ENCODE measurements around the gene FN3KRP. TPM values are rescaled to one million over a fixed set of nuclear protein-coding genes. Genes with fewer than 3 reads are reported as not detected.

Gene FN3KRP
- total RNA-seq, 1 donor from 2014 or later = 28.1 TPM

GRCh38 chr17:82722341-82723013 is 6.0 kb downstream of the FN3KRP start:
- H3K36me3 Mint-ChIP-seq (ENCODE audit: unreplicated experiment) = no peaks in the 10 kb centered on the region
- no peak for DNase-seq
- peaks cover 5% of the 10 kb centered on the region for H3K27me3 Mint-ChIP-seq (ENCODE audit: unreplicated experiment)
- H3K4me1 Mint-ChIP-seq (ENCODE audit: low read depth, unreplicated experiment) = peaks cover 6% of the 10 kb centered on the region
- no peak overlapping the region for H3K27ac Mint-ChIP-seq (ENCODE audit: unreplicated experiment)
- no peak overlapping the region for H3K4me3 Mint-ChIP-seq (ENCODE audit: unreplicated experiment)
- no peak for TF ChIP-seq CTCF (IDR thresholded peaks at IDR 0.05; ENCODE audit: partially characterized antibody, unreplicated experiment)
- H3K9me3 Mint-ChIP-seq (ENCODE audit: unreplicated experiment) = peaks cover 5% of the 10 kb centered on the region

GRCh38 chr17:82723169-82723807 is 6.8 kb downstream of the FN3KRP start:
- peaks cover 1% of the 10 kb centered on the region for H3K9me3 Mint-ChIP-seq (ENCODE audit: unreplicated experiment)

GRCh38 chr17:82726427-82726826 is 9.9 kb downstream of the FN3KRP start:
- no peak overlapping the region for H3K27ac Mint-ChIP-seq (ENCODE audit: unreplicated experiment)
- H3K27me3 Mint-ChIP-seq (ENCODE audit: unreplicated experiment) = peaks cover 3% of the 10 kb centered on the region

More at GRCh38 chr17:82723169-82723807, 6.8 kb downstream of the FN3KRP start:
- Mint-ChIP-seq H3K4me1 (ENCODE audit: low read depth, unreplicated experiment) (no peaks in the 10 kb centered on the region), H3K4me3 (ENCODE audit: unreplicated experiment) (no peak overlapping the region), H3K36me3 (ENCODE audit: unreplicated experiment) (no peaks in the 10 kb centered on the region), H3K27ac (ENCODE audit: unreplicated experiment) (no peak overlapping the region), H3K27me3 (ENCODE audit: unreplicated experiment) (no peaks in the 10 kb centered on the region)
- DNase-seq = no peak
- no peak for TF ChIP-seq CTCF (IDR thresholded peaks at IDR 0.05; ENCODE audit: partially characterized antibody, unreplicated experiment)

GRCh38 chr17:82729479-82730260 is 13.2 kb downstream of the FN3KRP start:
- no peak for TF ChIP-seq CTCF (IDR thresholded peaks at IDR 0.05; ENCODE audit: partially characterized antibody, unreplicated experiment)
- Mint-ChIP-seq H3K9me3 (ENCODE audit: unreplicated experiment) (peaks cover 3% of the 10 kb centered on the region), H3K4me1 (ENCODE audit: low read depth, unreplicated experiment) (no peaks in the 10 kb centered on the region), H3K27me3 (ENCODE audit: unreplicated experiment) (peaks cover 10% of the 10 kb centered on the region), H3K36me3 (ENCODE audit: unreplicated experiment) (peaks cover 8% of the 10 kb centered on the region), H3K4me3 (ENCODE audit: unreplicated experiment) (no peak overlapping the region), H3K27ac (ENCODE audit: unreplicated experiment) (no peak overlapping the region)
- DNase-seq = no peak

More at GRCh38 chr17:82726427-82726826, 9.9 kb downstream of the FN3KRP start:
- no peak for TF ChIP-seq CTCF (IDR thresholded peaks at IDR 0.05; ENCODE audit: partially characterized antibody, unreplicated experiment)
- Mint-ChIP-seq H3K4me1 (ENCODE audit: low read depth, unreplicated experiment) (no peaks in the 10 kb centered on the region), H3K9me3 (ENCODE audit: unreplicated experiment) (peaks cover 1% of the 10 kb centered on the region), H3K36me3 (ENCODE audit: unreplicated experiment) (no peaks in the 10 kb centered on the region), H3K4me3 (ENCODE audit: unreplicated experiment) (no peak overlapping the region)
- no peak for DNase-seq

Measured in glutamatergic neuron (in vitro differentiated cells).